Suprapubic skin (tissue), 4 donors: ENCODE data around the gene EPS8L1. TPM values are rescaled to one million over a fixed set of nuclear protein-coding genes. Genes with fewer than 3 reads are reported as not detected.

Experiments used
- DNase-seq, 2 donors: peaks; one replicate each; pipeline ENCODE4 v3.0.0-alpha.2; 2019; ENCODE audit warnings: low spot score in 2 of 2
- H3K27ac ChIP-seq: fragments of 200-600 bp; sonication (generic); one replicate; pipeline ENCODE4 v1.5.1; 2019
- H3K27me3 ChIP-seq: fragments of 200-600 bp; sonication (generic); one replicate; pipeline ENCODE4 v1.5.1; 2019
- H3K36me3 ChIP-seq: fragments of 200-600 bp; sonication (generic); one replicate; pipeline ENCODE4 v1.5.1; 2019
- H3K4me1 ChIP-seq: fragments of 200-600 bp; sonication (generic); one replicate; pipeline ENCODE4 v1.5.1; 2019
- H3K4me3 ChIP-seq: fragments of 200-600 bp; sonication (generic); one replicate; pipeline ENCODE4 v1.5.1; 2019; ENCODE audit warnings: mild to moderate bottlenecking
- H3K9me3 ChIP-seq: fragments of 200-600 bp; sonication (generic); one replicate; pipeline ENCODE4 v1.5.1; 2019
- EP300 ChIP-seq: sonication (generic); formaldehyde crosslinking; IDR thresholded peaks from one replicate; pipeline ENCODE4 v1.6.1; 2017; ENCODE audit warnings: antibody characterized with exemption
- POLR2A ChIP-seq, 2 donors: fragments of 450-650 bp; IDR thresholded peaks; one replicate each; pipeline ENCODE4 v1.6.1; 2017; ENCODE audit warnings: antibody characterized with exemption in 2 of 2, mild to moderate bottlenecking in 2 of 2, moderate library complexity in 2 of 2
- POLR2AphosphoS5 ChIP-seq, 3 donors: sonication (generic); formaldehyde crosslinking; IDR thresholded peaks; one replicate each; pipeline ENCODE4 v1.6.1; 2017; ENCODE audit warnings: antibody characterized with exemption in 3 of 3
- WGBS: methylation state at CpG from one replicate; pipeline ENCODE4 v1.1.5; 2018; 5-methylcytosine and 5-hydroxymethylcytosine counted together
- total RNA-seq, 4 donors: library from RNA; depleted of rRNA; stranded (reverse); fragments of >200 nt; gene quantifications; one replicate each; pipeline ENCODE4 v1.1.0, GENCODE V29; 2016
- TF ChIP-seq, protein P1 (sequence below), 2 donors: fragments of 200-600 bp in 1 of 2; fragments of 450-650 bp in 1 of 2; sonication (generic) in 1 of 2; IDR thresholded peaks; one replicate each; pipeline ENCODE4 v1.5.1; 2016 to 2019; ENCODE audit warnings: antibody characterized with exemption in 2 of 2, mild to moderate bottlenecking in 1 of 2, moderate library complexity in 1 of 2

EPS8L1 gene
- total RNA-seq, 4 donors from 2014 or later = 243 to 384 (median 304) TPM

DNA sequence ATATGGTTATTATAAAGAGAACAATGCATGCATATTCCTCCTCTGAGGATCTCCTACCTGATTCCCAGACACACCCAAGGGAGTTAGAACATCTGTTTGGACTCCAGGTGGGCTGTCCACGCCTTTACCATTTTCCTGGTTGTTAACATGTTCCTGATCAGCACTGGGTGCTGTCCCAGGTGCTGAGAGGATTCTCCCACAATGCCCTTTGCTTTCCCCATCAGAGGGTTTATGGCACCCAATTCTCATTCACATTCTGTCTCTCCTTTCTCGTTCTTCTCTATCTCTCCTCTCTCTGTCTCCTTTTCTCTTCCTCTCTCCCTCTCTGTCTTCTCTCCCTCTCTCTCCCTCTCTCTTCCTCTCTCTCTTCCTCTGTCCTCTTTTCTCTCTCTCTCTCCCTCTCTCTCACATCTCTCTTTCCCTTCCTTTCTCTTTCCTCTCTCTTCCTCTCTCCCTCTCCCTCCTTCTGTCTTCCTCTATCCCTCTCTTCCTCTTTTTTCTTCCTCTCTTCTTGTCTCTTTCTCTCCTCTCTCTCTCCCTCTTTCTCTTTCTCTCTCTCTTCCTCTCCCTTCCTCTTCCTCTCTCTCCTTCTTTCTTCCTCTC is 9.5 kb upstream of the EPS8L1 start:
- Histone ChIP-seq H3K27ac (no peak overlapping the region), H3K4me3 (no peak overlapping the region), H3K9me3 (no peaks in the 10 kb centered on the region), H3K4me1 (peaks cover 25% of the 10 kb centered on the region), H3K27me3 (peaks cover 37% of the 10 kb centered on the region), H3K36me3 (no peaks in the 10 kb centered on the region)
- TF ChIP-seq POLR2A (IDR thresholded peaks at IDR 0.05) (no peak), EP300 (no peak), POLR2AphosphoS5 (IDR thresholded peaks at IDR 0.05) (no peak)
- TF ChIP-seq, protein P1, sequence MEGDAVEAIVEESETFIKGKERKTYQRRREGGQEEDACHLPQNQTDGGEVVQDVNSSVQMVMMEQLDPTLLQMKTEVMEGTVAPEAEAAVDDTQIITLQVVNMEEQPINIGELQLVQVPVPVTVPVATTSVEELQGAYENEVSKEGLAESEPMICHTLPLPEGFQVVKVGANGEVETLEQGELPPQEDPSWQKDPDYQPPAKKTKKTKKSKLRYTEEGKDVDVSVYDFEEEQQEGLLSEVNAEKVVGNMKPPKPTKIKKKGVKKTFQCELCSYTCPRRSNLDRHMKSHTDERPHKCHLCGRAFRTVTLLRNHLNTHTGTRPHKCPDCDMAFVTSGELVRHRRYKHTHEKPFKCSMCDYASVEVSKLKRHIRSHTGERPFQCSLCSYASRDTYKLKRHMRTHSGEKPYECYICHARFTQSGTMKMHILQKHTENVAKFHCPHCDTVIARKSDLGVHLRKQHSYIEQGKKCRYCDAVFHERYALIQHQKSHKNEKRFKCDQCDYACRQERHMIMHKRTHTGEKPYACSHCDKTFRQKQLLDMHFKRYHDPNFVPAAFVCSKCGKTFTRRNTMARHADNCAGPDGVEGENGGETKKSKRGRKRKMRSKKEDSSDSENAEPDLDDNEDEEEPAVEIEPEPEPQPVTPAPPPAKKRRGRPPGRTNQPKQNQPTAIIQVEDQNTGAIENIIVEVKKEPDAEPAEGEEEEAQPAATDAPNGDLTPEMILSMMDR (IDR thresholded peaks at IDR 0.05) = no peak
- no peak for DNase-seq
- 31% methylated on average over 2 of the region's 2 CpGs for WGBS

DNA sequence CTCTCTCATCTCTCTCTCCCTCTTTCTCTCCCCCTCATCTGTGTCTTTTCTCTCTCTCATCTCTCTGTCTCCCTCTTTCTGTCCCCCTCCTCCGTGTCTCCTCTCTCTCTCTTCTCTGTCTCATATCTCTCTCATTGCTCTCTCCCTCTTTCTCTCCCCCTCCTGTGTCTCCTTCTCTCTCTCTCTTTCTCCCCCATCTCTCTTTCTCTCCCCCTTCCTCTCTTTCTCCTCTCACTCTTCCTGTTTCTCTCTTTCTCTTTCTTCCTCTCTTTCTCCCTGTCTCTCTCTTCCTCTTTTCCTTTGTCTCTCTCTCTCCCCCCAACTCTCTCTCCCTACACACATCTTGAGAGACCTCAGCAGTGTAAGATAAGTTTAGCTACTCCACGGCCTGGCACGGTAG is 7.8 kb upstream of the EPS8L1 start:
- Histone ChIP-seq H3K36me3 (no peaks in the 10 kb centered on the region), H3K27ac (no peak overlapping the region), H3K4me3 (no peak overlapping the region), H3K4me1 (peaks cover 14% of the 10 kb centered on the region), H3K27me3 (peaks cover 48% of the 10 kb centered on the region), H3K9me3 (no peaks in the 10 kb centered on the region)
- DNase-seq = no peak
- TF ChIP-seq, protein P1 (IDR thresholded peaks at IDR 0.05) = no peak
- no peak for TF ChIP-seq EP300
- no peak for TF ChIP-seq POLR2AphosphoS5 (IDR thresholded peaks at IDR 0.05)
- no peak for TF ChIP-seq POLR2A (IDR thresholded peaks at IDR 0.05)
- WGBS = 36% methylated on average over 3 of the region's 3 CpGs

DNA sequence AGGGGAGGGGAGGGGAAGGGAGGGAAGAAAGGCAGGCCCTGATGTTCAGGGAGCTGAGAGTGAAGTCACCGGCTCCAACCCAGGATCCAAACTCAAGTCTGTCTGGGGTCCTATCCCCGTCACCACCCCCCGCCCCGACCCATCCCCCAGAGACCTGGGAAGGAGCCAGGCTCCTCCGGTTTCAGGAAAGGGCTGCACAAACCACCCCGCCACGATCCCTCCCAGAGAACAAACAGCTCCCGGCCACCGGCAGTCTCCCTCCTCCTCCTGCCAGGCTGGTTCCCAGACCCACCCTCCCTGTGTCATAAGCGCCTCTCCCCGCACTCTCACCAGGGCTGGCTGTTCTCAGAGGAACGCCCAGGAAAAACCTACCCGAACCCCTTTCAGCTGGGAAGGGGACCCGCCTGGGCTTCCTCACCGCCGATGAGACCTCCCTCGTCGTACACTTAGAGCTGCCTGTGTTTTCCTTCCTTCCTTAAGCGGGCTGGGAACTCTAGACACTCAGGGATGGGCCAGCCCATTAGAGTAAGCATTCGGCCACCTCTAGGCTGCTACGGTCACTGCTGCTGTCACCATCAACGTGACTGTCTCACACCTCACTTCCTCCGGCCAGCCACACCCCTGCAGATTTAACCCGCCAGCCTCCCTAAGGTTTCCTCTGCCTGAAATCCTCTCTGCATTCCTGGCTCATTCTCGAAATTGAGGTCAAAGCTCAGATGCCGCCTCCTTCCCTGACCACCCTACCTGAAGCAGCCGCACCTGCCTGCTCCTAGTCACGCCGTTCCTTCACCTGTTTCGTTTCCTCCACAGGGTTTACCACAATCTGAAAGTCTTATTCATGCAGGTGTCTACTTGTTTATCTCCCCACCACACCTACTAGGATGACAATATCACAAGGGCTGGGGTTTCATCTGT is 6.5 kb upstream of the EPS8L1 start:
- Histone ChIP-seq H3K4me1 (peaks cover 14% of the 10 kb centered on the region), H3K9me3 (no peaks in the 10 kb centered on the region), H3K36me3 (no peaks in the 10 kb centered on the region), H3K27ac (peak overlapping the region; percentile 82), H3K4me3 (peak overlapping the region; percentile 38), H3K27me3 (peaks cover 48% of the 10 kb centered on the region)
- WGBS = 7% methylated on average over 20 of the region's 30 CpGs
- DNase-seq = no peak
- TF ChIP-seq POLR2AphosphoS5 (IDR thresholded peaks at IDR 0.05) (no peak), POLR2A (IDR thresholded peaks at IDR 0.05) (no peak), EP300 (no peak)
- TF ChIP-seq, protein P1 (IDR thresholded peaks at IDR 0.05) = no peak

DNA sequence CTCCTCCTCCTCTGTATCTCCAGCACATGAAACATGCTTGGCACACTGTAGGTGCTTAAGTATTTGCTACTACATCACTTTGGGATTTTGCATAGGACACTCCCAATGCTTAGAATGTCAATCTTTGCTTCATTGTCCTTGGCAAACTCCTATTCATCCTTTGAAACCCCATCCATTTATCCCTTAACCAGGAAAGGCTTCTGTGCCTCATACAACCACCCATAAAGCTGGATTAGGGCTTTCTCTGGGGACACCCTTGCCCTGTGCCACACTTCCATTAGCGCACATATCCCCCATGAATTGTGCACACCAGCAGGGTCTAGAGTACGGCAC is 5.8 kb upstream of the EPS8L1 start:
- no peaks in the 10 kb centered on the region for H3K36me3 ChIP-seq
- peak overlapping the region; percentile 82 for H3K27ac ChIP-seq
- peaks cover 48% of the 10 kb centered on the region for H3K27me3 ChIP-seq
- peaks cover 14% of the 10 kb centered on the region for H3K4me1 ChIP-seq
- H3K4me3 ChIP-seq = peak overlapping the region; percentile 38
- no peaks in the 10 kb centered on the region for H3K9me3 ChIP-seq
- WGBS = 97% methylated on average over 2 of the region's 2 CpGs
- no peak for DNase-seq
- TF ChIP-seq POLR2AphosphoS5 (IDR thresholded peaks at IDR 0.05) = no peak
- TF ChIP-seq EP300 = no peak
- no peak for TF ChIP-seq POLR2A (IDR thresholded peaks at IDR 0.05)

DNA sequence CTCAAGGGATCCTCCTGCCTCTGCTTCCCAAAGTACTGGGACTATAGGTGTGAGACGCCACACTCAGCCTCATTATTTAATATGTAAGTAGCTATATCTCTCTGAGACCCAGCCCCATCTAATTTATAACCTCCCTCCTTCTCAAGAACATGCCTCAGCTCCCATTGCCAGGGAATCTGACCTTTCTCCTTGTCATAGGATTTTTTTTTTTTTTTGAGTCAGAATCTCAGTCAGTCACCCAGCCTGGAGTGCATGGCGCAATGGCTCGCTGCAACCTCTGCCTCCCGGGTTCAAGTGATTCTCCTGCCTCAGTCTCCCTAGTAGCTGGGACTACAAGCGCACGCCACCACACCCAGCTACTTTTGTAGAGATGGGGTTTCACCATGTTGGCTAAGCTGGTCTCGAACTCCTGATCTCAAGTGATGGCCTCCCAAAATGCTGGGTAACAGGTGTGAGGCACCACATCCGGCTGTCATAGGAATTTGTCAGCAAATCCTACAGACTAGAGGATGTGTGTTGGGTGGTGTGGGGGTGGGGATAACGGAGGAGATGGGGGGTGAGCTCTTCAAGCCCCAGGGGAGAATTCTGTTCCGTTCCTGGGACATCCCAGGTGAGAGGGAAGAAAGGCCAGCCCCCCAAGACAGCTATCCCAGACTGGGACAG is 5.1 kb upstream of the EPS8L1 start:
- Histone ChIP-seq H3K36me3 (no peaks in the 10 kb centered on the region), H3K27ac (no peak overlapping the region)

More for the DNA sequence above, 5.1 kb upstream of the EPS8L1 start:
- no peak for DNase-seq
- TF ChIP-seq EP300 = no peak
- TF ChIP-seq POLR2AphosphoS5 (IDR thresholded peaks at IDR 0.05) = no peak
- TF ChIP-seq, protein P1 (IDR thresholded peaks at IDR 0.05) = no peak
- no peak for TF ChIP-seq POLR2A (IDR thresholded peaks at IDR 0.05)
- H3K27me3 ChIP-seq = peaks cover 50% of the 10 kb centered on the region
- H3K9me3 ChIP-seq = no peaks in the 10 kb centered on the region
- H3K4me1 ChIP-seq = peaks cover 14% of the 10 kb centered on the region
- no peak overlapping the region for H3K4me3 ChIP-seq
- WGBS = 75% methylated on average over 10 of the region's 10 CpGs
